HUES64 (cell line): ENCODE measurements around the gene TMPRSS13.
"Not testable (repeated sequence)": the region's sequence is repeated elsewhere in the genome, so short reads cannot be mapped to it uniquely, and the experiment has no call there.

ENCODE experiments used
- H3K27ac ChIP-seq: 2 replicates; pipeline ENCODE4 v1.7.0; 2013; ENCODE audit warnings: low read depth, low read length, inconsistent platforms
- H3K27me3 ChIP-seq: 2 replicates; pipeline ENCODE4 v1.6.1; 2013; ENCODE audit warnings: mild to moderate bottlenecking, low read length; ENCODE audit not compliant: insufficient read depth
- H3K36me3 ChIP-seq: 2 replicates; pipeline ENCODE4 v1.6.1; 2013; ENCODE audit warnings: mild to moderate bottlenecking, low read length; ENCODE audit not compliant: insufficient read depth
- H3K4me1 ChIP-seq: 2 replicates; pipeline ENCODE4 v1.6.1; 2013; ENCODE audit warnings: mild to moderate bottlenecking, low read length, moderate library complexity; ENCODE audit not compliant: insufficient read depth
- H3K4me3 ChIP-seq: 2 replicates; pipeline ENCODE4 v1.5.1; 2013; ENCODE audit warnings: mild to moderate bottlenecking, low read length, moderate library complexity
- H3K9ac ChIP-seq: 2 replicates; pipeline ENCODE4 v1.6.1; 2013; ENCODE audit warnings: mild to moderate bottlenecking, low read depth, low read length
- H3K9me3 ChIP-seq: 2 replicates; pipeline ENCODE4 v1.6.1; 2013; ENCODE audit warnings: low read depth, low read length; ENCODE audit not compliant: insufficient read depth
- WGBS: fragments of 150-250, 120-280 bp; methylation state at CpG from one replicate; pipeline ENCODE4 v1.1.7; 2013; ENCODE audit warnings: missing lambda C conversion rate; 5-methylcytosine and 5-hydroxymethylcytosine counted together

TMPRSS13 gene

DNA sequence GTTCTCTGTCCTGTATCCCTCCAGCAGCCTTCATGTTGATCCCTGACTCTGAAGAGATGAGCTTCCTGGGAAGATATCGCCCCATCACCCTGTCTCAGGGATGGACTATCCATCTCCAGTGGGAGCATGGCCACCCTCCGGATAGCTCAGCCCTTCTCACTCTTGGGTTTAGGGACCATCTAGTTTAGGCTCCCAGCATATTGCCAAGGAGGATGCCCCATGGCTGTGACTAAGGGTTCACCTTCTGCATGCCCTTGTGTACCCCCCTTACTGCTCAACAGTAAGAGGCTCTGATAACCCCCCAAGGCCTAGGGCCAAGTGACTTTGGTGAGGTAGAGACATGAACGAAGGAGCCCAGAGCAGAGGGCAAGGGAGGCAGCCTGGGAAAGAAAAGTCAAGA is 1.3 kb downstream of the TMPRSS13 start:
- Histone ChIP-seq H3K9ac (no peak overlapping the region), H3K36me3 (no peaks in the 10 kb centered on the region), H3K27ac (no peak overlapping the region), H3K27me3 (peaks cover 4% of the 10 kb centered on the region; the same call in 1 of the 2 replicates), H3K4me1 (peaks cover 10% of the 10 kb centered on the region), H3K9me3 (no peaks in the 10 kb centered on the region), H3K4me3 (no peak overlapping the region)
- WGBS, result 96% methylated on average over 3 of the region's 3 CpGs

DNA sequence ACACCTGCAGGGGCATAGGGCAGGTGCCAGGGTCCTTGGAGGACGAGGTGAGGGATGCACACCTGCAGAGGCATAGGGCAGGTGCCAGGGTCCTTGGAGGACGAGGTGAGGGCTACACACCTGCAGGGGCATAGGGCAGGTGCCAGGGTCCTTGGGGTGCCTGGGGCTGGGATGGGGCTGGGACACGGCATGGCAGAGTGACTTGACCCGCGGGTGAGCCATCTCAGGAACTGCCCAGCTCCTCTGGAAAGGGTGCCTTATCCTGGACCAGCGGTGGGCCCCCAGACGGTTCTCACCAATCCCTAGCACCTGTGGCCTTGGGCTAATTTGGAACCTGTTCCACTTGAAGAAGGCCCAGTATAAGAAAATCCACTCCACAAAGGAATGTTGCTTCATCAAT is 3.0 kb downstream of the TMPRSS13 start:
- WGBS, result 85% methylated on average over 7 of the region's 7 CpGs
- H3K36me3 ChIP-seq, H3K9me3 ChIP-seq, H3K27me3 ChIP-seq, H3K9ac ChIP-seq, H3K27ac ChIP-seq, H3K4me3 ChIP-seq: not testable (repeated sequence)
- peaks cover 10% of the 10 kb centered on the region; the same call in 1 of the 2 replicates for H3K4me1 ChIP-seq

DNA sequence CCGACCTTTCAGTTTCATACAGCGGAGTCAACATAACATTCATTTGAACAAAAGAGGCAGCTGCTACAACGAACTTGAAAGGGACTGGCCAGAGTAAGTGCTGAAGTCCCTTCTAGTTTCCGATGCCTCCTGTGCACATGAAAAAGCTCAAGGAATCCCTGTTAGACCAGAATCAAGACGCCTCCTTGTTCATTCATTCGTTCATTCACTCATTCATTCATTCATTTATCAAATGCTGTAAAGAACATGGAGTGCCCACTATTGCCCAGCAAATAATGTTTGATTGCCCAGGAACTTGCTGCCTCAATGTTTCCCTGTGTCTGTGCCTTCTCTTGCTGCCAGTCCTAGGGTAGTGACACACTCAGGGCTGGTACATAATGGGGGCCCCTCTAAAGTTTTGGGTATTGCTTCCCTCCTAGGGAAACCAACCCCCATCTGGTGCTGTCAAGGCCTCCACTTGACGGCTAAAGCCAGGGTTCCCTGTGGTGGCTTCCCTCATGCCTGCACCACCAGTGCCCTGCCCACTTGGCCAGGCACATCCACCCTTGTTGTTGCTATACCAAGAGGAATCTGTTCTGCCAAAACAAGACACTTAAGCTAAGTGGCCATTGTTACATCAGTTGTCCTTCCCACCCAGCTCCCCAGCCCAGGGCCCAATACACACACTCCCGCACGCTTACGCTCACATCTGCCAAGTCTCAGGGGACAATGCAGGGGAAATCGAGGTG is 3.8 kb downstream of the TMPRSS13 start:
- Histone ChIP-seq H3K4me3 (no peak overlapping the region), H3K4me1 (peaks cover 10% of the 10 kb centered on the region; the same call in 1 of the 2 replicates), H3K9me3 (no peaks in the 10 kb centered on the region), H3K9ac (no peak overlapping the region), H3K36me3 (no peaks in the 10 kb centered on the region), H3K27ac (no peak overlapping the region), H3K27me3 (peaks cover 4% of the 10 kb centered on the region; the same call in 1 of the 2 replicates)
- WGBS, result 88% methylated on average over 11 of the region's 11 CpGs

DNA sequence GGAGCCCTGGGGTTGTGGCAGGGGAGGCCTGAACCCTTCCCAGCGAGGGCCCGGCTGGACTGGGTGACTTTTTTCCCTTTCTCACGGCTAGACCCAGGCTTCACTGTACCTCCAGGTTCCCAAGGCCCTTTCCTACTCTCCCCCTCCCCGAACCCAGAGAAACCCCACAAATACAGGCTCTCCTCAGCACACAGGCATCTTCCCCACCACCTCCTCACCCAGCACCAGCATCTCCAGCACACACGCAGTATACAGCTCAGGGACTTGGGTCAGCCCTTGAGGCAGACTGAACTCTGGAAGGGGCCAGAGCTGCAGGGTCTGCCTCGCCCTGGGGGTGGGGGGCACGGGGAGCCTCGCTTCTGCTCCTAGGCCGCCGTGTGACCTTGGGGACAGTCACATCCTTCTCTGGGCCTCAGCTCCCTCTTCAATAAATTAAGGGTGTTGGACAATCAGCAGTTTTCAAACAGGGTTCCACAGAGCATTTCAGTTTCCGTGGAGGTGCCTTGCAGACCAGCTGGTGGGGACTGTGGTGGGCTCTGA is 4.5 kb downstream of the TMPRSS13 start:
- Histone ChIP-seq H3K9me3 (no peaks in the 10 kb centered on the region), H3K4me3 (no peak overlapping the region), H3K4me1 (peaks cover 8% of the 10 kb centered on the region; the same call in 1 of the 2 replicates), H3K36me3 (no peaks in the 10 kb centered on the region), H3K9ac (no peak overlapping the region), H3K27me3 (peaks cover 4% of the 10 kb centered on the region; the same call in 1 of the 2 replicates), H3K27ac (no peak overlapping the region)
- 91% methylated on average over 11 of the region's 11 CpGs for WGBS

DNA sequence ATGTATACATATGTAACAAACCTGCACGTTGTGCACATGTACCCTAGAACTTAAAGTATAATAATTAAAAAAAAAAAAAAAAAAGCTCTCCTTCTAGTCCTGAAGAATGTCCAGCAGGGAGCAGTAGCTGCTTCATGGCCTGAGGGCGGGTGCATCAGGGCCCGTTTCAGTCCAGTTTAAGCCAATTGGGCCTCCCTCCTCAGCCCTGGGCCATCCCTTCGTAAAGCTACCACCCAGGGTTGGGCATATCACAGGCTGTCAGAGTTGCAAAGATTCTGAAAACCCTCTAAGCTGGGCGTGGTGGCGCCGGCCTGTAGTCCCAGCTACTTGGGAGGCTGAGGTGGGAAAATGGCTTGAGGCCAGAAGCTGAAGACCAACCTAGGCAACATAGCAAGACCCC is 5.4 kb downstream of the TMPRSS13 start:
- no peak overlapping the region for H3K27ac ChIP-seq
- peaks cover 4% of the 10 kb centered on the region; the same call in 1 of the 2 replicates for H3K27me3 ChIP-seq
- no peaks in the 10 kb centered on the region for H3K36me3 ChIP-seq
- WGBS, result 85% methylated on average over 6 of the region's 7 CpGs
- H3K9me3 ChIP-seq, result no peaks in the 10 kb centered on the region
- H3K9ac ChIP-seq, result no peak overlapping the region
- no peaks in the 10 kb centered on the region for H3K4me1 ChIP-seq
- no peak overlapping the region for H3K4me3 ChIP-seq

DNA sequence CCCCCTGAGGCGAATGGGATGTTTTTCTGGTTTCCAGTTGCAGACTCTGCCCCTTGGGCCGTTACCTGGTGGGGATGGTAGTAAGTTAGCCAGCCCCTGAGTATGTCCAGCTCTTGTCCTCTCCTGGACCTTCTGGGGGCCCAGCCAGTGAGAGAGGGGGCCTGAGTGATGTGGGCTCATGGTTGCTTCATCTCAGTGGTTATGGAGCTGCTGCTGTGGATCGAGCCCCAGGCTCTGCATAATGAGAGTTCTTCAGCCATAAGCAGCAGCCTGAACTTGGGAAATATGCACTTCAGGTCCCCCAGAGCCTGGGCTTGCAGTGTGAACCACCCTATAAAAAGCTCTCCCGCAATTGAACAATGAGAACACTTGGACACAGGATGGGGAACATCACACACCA is 5.9 kb downstream of the TMPRSS13 start:
- H3K27me3 ChIP-seq, result peaks cover 2% of the 10 kb centered on the region; the same call in 1 of the 2 replicates
- 85% methylated on average over 4 of the region's 4 CpGs for WGBS
- no peak overlapping the region for H3K9ac ChIP-seq
- no peaks in the 10 kb centered on the region for H3K4me1 ChIP-seq
- no peaks in the 10 kb centered on the region for H3K36me3 ChIP-seq
- no peak overlapping the region for H3K4me3 ChIP-seq
- no peak overlapping the region for H3K27ac ChIP-seq
- H3K9me3 ChIP-seq, result no peaks in the 10 kb centered on the region

DNA sequence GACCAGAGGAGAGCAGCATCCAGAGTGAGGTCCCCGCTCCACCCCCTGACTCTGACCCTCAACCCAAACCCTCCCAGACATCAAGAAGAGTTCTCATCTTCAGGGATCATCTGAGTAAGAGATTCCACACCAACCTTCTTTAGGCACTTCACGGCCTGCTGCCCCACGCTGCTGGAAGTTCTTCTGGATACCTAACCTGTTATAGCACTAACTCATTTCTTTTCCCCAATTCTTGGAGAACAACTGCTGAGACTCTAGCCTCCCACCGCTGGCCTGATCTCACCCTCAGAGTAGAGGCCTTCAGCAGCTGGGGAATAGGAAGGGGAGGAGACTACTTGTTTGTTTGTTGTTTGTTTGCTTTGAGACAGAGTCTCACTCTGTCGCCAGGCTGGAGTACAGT is 7.3 kb downstream of the TMPRSS13 start:
- H3K4me1 ChIP-seq, result no peaks in the 10 kb centered on the region
- no peaks in the 10 kb centered on the region for H3K36me3 ChIP-seq
- no peak overlapping the region for H3K27ac ChIP-seq
- no peak overlapping the region for H3K4me3 ChIP-seq
- 91% methylated on average over 5 of the region's 5 CpGs for WGBS
- H3K9ac ChIP-seq, result no peak overlapping the region
- H3K9me3 ChIP-seq, result no peaks in the 10 kb centered on the region
- no peaks in the 10 kb centered on the region for H3K27me3 ChIP-seq

DNA sequence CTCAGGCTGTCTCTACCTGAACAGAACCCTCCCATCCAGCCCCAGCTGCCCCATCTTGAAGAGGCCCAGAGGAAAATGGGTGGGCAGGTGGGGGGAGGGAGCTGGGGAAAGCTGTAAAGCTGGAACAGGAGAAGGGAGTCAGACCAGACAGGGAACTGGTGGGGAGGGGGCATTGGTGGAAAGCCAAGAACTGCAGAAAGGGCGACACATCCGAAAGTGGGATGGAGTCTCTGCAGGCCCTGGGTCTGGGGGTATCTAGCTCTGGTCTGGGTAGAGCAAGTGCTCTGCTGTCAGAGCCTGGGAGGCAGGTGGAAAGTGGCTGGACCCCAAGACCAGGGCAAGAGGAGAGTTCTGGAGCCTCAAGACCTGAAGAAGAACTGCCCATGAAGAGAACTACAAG is 7.7 kb downstream of the TMPRSS13 start:
- Histone ChIP-seq H3K27ac (no peak overlapping the region), H3K9me3 (no peaks in the 10 kb centered on the region), H3K4me3 (no peak overlapping the region), H3K9ac (no peak overlapping the region), H3K4me1 (no peaks in the 10 kb centered on the region), H3K27me3 (no peaks in the 10 kb centered on the region), H3K36me3 (no peaks in the 10 kb centered on the region)
- 92% methylated on average over 2 of the region's 2 CpGs for WGBS

DNA sequence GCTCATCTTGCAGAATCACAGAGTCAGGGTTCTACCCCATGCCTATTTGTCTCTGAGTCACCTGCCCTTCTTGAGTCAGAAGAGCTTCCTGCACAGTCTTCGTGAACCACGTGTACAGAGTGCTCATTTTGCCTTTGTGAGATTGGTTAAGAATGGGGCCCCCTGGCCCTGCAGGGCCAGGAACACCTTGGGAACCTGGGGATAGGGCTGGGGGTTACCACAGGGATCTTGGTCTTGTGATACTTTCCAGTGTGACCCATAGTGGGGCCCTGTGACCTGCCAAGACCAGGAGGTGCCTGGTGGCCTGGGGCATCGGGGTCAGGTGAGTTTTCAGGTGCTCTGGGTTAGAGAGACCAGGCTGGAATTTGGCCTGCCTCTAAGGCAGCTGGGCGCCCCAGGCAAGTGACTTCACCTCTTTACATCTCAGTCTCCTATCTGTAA is 9.4 kb downstream of the TMPRSS13 start:
- no peak overlapping the region for H3K4me3 ChIP-seq
- WGBS, result 92% methylated on average over 4 of the region's 4 CpGs
- H3K36me3 ChIP-seq, result no peaks in the 10 kb centered on the region
- H3K27me3 ChIP-seq, result no peaks in the 10 kb centered on the region
- no peak overlapping the region for H3K9ac ChIP-seq
- no peak overlapping the region for H3K27ac ChIP-seq
- no peaks in the 10 kb centered on the region for H3K4me1 ChIP-seq
- no peaks in the 10 kb centered on the region for H3K9me3 ChIP-seq

DNA sequence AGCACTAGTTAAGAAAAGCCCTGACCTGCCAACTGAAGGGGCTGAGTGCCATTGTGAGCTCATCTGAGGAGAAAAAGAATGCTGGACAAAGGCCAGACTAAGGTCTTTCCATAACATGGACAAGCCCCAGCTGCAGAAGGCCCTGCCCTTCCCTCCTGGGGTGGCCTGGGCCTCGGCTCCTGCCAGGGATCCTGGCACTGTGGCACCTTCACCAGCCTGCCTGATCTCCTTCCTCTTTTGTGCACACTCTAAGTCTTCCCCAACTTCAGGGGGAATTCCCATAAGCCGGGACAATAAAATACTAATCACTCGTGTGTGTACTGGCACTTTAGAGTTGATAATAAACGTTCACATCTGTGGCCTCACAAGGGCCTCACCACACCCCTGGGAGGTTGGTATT is 9.9 kb downstream of the TMPRSS13 start:
- no peaks in the 10 kb centered on the region for H3K36me3 ChIP-seq
- no peak overlapping the region for H3K9ac ChIP-seq
- H3K4me3 ChIP-seq, result no peak overlapping the region
- 86% methylated on average over 4 of the region's 4 CpGs for WGBS
- no peaks in the 10 kb centered on the region for H3K4me1 ChIP-seq
- H3K27ac ChIP-seq, result no peak overlapping the region
- H3K9me3 ChIP-seq, result no peaks in the 10 kb centered on the region
- no peaks in the 10 kb centered on the region for H3K27me3 ChIP-seq

DNA sequence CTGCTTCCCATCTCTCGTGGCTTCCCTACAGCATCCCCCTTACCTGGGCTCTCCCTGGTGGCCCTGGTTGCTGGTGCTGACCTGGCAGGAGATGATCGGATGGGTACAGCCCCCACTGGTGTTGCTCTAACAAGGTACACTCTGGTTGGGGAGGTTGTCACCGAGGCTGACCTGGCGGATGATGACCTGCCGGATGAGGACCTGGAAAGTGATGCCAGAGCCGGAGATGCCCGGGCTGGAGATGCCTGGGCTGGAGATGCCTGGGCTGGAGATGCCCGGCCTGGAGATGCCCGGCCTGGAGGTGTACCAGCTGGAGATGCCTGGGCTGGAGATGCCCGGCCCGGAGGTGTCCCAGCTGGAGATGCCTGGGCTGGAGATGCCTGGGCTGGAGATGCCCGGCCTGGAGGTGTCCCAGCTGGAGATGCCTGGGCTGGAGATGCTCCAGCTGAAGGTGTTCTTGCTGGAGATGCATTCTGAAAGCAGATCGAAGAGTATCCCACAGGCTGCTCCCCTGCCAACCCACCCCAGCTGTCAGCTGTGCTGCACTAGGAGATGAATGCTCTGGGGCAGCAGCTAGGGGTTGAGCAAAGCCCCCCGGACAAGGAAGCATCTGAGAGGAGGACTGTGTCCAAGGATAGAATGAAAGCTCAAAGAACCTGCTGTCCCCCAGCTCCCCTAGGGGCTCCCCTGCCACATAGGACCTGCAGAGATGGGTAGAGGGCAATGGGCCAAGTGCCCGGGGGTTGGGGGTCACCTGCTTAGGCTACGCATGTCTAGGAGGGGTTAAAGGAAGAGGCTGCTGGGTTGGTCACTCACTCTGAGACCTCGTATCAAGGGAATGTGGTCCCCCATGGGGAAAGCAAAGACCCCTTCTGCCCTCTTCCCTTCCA is 10.6 kb downstream of the TMPRSS13 start:
- H3K9me3 ChIP-seq, result no peaks in the 10 kb centered on the region
- no peaks in the 10 kb centered on the region for H3K36me3 ChIP-seq
- WGBS, result 94% methylated on average over 16 of the region's 17 CpGs
- no peaks in the 10 kb centered on the region for H3K27me3 ChIP-seq
- no peak overlapping the region for H3K4me3 ChIP-seq
- H3K9ac ChIP-seq, result no peak overlapping the region
- no peak overlapping the region for H3K27ac ChIP-seq
- H3K4me1 ChIP-seq, result no peaks in the 10 kb centered on the region
